Effector memory CD8-positive, alpha-beta T cell (primary cell): Measurements from ENCODE around the gene OVAAL.

Experiments
- ATAC-seq: fragments of 150-1000 bp; cut with Tn5 transposase; replicated peaks from 2 replicates; pipeline ENCODE4 v1.10.0; 2021; ENCODE audit warnings: mild to moderate bottlenecking, moderate library complexity
- DNase-seq, 3 experiments: peaks; one replicate each; pipeline ENCODE4 v3.0.0; 2021
- H3K27ac Mint-ChIP-seq, 2 donors: one replicate each; pipeline ENCODE4 v1.8.0; 2022; ENCODE audit warnings: mild to moderate bottlenecking in 2 of 2, mixed read lengths in 2 of 2, moderate library complexity in 2 of 2
- H3K27me3 Mint-ChIP-seq, 2 donors: one replicate each; pipeline ENCODE4 v1.8.0; 2022; ENCODE audit warnings: mixed read lengths in 2 of 2
- H3K36me3 Mint-ChIP-seq: one replicate; pipeline ENCODE4 v1.8.0; 2022; ENCODE audit warnings: mild to moderate bottlenecking, moderate library complexity, mixed read lengths; ENCODE audit not compliant: insufficient read depth
- H3K4me1 Mint-ChIP-seq, 2 donors: one replicate each; pipeline ENCODE4 v1.8.0; 2022; ENCODE audit warnings: low read depth in 2 of 2, mixed read lengths in 2 of 2
- H3K4me3 Mint-ChIP-seq, 2 donors: one replicate each; pipeline ENCODE4 v1.8.0; 2022; ENCODE audit warnings: mild to moderate bottlenecking in 2 of 2, mixed read lengths in 2 of 2, moderate library complexity in 2 of 2
- H3K9me3 Mint-ChIP-seq, 2 donors: one replicate each; pipeline ENCODE4 v1.8.0; 2022; ENCODE audit warnings: mixed read lengths in 2 of 2

Gene OVAAL

GRCh38 chr1:180590889-180591288 is 32.1 kb downstream of the OVAAL start:
- H3K9me3 Mint-ChIP-seq = no peaks in the 10 kb centered on the region
- no peak overlapping the region for H3K4me3 Mint-ChIP-seq
- ATAC-seq (no peak), DNase-seq (no peak)
- peaks cover 6 to 42% of the 10 kb centered on the region in 2 donors for H3K27me3 Mint-ChIP-seq
- H3K36me3 Mint-ChIP-seq = no peaks in the 10 kb centered on the region
- H3K27ac Mint-ChIP-seq = no peak overlapping the region
- no peaks in the 10 kb centered on the region for H3K4me1 Mint-ChIP-seq

GRCh38 chr1:180593382-180593781 is 34.6 kb downstream of the OVAAL start:
- Mint-ChIP-seq H3K36me3 (no peaks in the 10 kb centered on the region), H3K4me1 (no peaks in the 10 kb centered on the region), H3K9me3 (no peaks in the 10 kb centered on the region), H3K27ac (no peak overlapping the region), H3K27me3 (peaks cover 20 to 29% of the 10 kb centered on the region in 2 donors), H3K4me3 (no peak overlapping the region)
- DNase-seq (no peak), ATAC-seq (no peak)

GRCh38 chr1:180594723-180595122 is 36.0 kb downstream of the OVAAL start:
- Mint-ChIP-seq H3K27ac (no peak overlapping the region), H3K4me3 (no peak overlapping the region), H3K36me3 (no peaks in the 10 kb centered on the region), H3K4me1 (no peaks in the 10 kb centered on the region), H3K27me3 (peaks cover 20 to 29% of the 10 kb centered on the region in 2 donors), H3K9me3 (no peaks in the 10 kb centered on the region)
- DNase-seq = no peak
- ATAC-seq = no peak

GRCh38 chr1:180595966-180596365 is 37.2 kb downstream of the OVAAL start:
- no peak for ATAC-seq
- DNase-seq = no peak
- Mint-ChIP-seq H3K9me3 (no peaks in the 10 kb centered on the region), H3K27me3 (peaks cover 16 to 20% of the 10 kb centered on the region in 2 donors), H3K36me3 (no peaks in the 10 kb centered on the region), H3K4me1 (no peaks in the 10 kb centered on the region), H3K27ac (no peak overlapping the region), H3K4me3 (no peak overlapping the region)

- H3K36me3 Mint-ChIP-seq = no peaks in the 10 kb centered on the region
- H3K4me1 Mint-ChIP-seq = no peaks in the 10 kb centered on the region
- H3K9me3 Mint-ChIP-seq = no peaks in the 10 kb centered on the region
- H3K4me3 Mint-ChIP-seq = no peak overlapping the region
- H3K27ac Mint-ChIP-seq = no peak overlapping the region
- ATAC-seq (no peak), DNase-seq (no peak)
- peaks cover 12 to 20% of the 10 kb centered on the region in 2 donors for H3K27me3 Mint-ChIP-seq
These were observed 38.8 kb downstream of the OVAAL start for GRCh38 chr1:180597520-180597919.

- DNase-seq = no peak
These were observed 39.7 kb downstream of the OVAAL start for GRCh38 chr1:180598333-180598974.

GRCh38 chr1:180600343-180600742 is 41.6 kb downstream of the OVAAL start:
- Mint-ChIP-seq H3K27me3 (peaks cover 0 to 21% of the 10 kb centered on the region in 2 donors), H3K9me3 (no peaks in the 10 kb centered on the region), H3K36me3 (no peaks in the 10 kb centered on the region), H3K4me1 (no peaks in the 10 kb centered on the region), H3K27ac (no peak overlapping the region), H3K4me3 (no peak overlapping the region)
- ATAC-seq = no peak
- no peak for DNase-seq

More at GRCh38 chr1:180598333-180598974, 39.7 kb downstream of the OVAAL start:
- peaks cover 12 to 20% of the 10 kb centered on the region in 2 donors for H3K27me3 Mint-ChIP-seq
- ATAC-seq = no peak
- no peak overlapping the region for H3K4me3 Mint-ChIP-seq
- no peak overlapping the region for H3K27ac Mint-ChIP-seq
- H3K4me1 Mint-ChIP-seq = no peaks in the 10 kb centered on the region
- no peaks in the 10 kb centered on the region for H3K36me3 Mint-ChIP-seq
- H3K9me3 Mint-ChIP-seq = no peaks in the 10 kb centered on the region

DNA sequence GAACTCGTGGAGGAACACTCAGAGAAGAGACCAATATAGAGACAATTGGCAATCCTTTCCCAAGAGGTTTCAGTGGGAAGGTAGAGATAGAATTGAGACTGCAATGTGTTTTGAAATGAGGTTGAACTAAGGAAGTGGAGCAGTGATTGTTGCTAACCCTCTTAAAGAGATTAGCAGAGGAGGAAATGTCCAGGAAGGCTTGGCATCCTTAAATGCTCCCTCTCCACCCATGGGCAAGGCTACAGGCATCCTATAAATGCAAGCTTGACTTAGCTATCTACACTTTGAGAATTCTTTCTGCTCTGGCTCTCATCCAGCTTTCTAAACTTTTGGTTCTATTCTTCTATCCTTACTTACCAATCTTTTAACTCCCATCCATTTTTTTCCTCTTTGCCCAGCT is 42.7 kb downstream of the OVAAL start:
- Mint-ChIP-seq H3K27ac (no peak overlapping the region), H3K4me3 (no peak overlapping the region), H3K27me3 (peaks cover 0 to 19% of the 10 kb centered on the region in 2 donors), H3K36me3 (no peaks in the 10 kb centered on the region), H3K4me1 (no peaks in the 10 kb centered on the region), H3K9me3 (no peaks in the 10 kb centered on the region)
- ATAC-seq = no peak
- no peak for DNase-seq

DNA sequence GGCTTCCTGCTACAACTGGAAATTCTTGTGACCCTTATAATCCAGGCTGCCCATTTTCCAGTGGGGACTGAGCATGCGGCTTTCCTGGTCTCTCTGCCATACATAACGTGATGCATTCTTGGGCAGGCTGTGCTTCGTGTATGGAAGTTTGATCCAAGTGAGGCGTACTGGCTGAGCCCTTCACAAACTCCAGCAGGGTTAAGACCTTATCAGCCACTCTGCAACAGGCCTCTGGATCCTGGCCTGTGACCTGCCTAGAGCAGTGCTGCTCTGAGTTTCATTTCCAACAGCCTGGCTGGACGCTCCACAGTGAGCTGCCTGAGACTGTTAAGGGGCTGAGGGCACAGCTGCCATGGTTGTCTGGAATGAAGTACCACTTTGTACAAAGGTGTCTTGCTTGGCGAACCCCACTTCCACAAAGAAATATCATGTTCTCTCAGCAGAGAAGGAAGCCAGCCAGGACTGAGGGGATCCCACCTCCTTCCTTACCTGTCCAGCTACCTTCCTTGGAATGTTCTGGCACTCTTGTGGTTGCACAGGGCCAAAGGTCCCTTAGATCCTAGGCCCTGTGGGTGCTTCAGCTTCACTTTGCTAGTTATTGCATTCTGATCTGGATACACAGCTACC is 44.6 kb downstream of the OVAAL start:
- peaks cover 0 to 5% of the 10 kb centered on the region in 2 donors for H3K27me3 Mint-ChIP-seq
- no peak overlapping the region for H3K27ac Mint-ChIP-seq
- DNase-seq (no peak), ATAC-seq (no peak)
- H3K36me3 Mint-ChIP-seq = no peaks in the 10 kb centered on the region
- no peaks in the 10 kb centered on the region for H3K4me1 Mint-ChIP-seq
- no peak overlapping the region for H3K4me3 Mint-ChIP-seq
- no peaks in the 10 kb centered on the region for H3K9me3 Mint-ChIP-seq

- Mint-ChIP-seq H3K4me3 (no peak overlapping the region), H3K27me3 (peaks cover 0 to 5% of the 10 kb centered on the region in 2 donors), H3K27ac (no peak overlapping the region), H3K4me1 (no peaks in the 10 kb centered on the region), H3K9me3 (no peaks in the 10 kb centered on the region), H3K36me3 (no peaks in the 10 kb centered on the region)
- DNase-seq = no peak
- ATAC-seq = no peak
These were observed 45.1 kb downstream of the OVAAL start for GRCh38 chr1:180603850-180604226.

DNA sequence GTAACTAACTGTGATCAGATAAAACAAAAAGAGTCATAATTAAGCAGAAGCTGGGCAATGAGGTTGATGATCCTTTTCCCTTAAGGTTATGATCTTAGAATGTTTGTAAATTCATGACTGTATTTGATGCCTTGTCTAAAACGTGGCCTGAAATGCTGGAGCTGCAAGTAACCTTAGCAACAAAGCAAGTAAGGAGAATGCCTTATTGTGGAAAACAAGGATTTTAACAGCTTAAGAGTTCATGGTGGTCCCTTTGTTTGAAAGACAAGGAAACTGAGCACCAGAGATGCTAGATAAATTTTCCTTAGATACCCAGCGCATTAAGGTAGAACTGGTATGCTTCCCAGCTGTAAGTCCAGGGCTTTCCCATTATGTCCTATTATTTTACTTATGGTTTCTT is 47.4 kb downstream of the OVAAL start:
- no peak for DNase-seq
- H3K4me3 Mint-ChIP-seq = no peak overlapping the region

GRCh38 chr1:180609643-180610555 is 51.1 kb downstream of the OVAAL start:
- H3K4me3 Mint-ChIP-seq = no peak overlapping the region
- no peaks in the 10 kb centered on the region for H3K36me3 Mint-ChIP-seq
- H3K27me3 Mint-ChIP-seq = no peaks in the 10 kb centered on the region
- peaks cover 0 to 3% of the 10 kb centered on the region in 2 donors for H3K4me1 Mint-ChIP-seq
- ATAC-seq = no peak
- no peak for DNase-seq
- no peak overlapping the region for H3K27ac Mint-ChIP-seq
- H3K9me3 Mint-ChIP-seq = no peaks in the 10 kb centered on the region

More for the DNA sequence above, 47.4 kb downstream of the OVAAL start:
- ATAC-seq = no peak
- Mint-ChIP-seq H3K27me3 (peaks cover 0 to 5% of the 10 kb centered on the region in 2 donors), H3K4me1 (peaks cover 0 to 1% of the 10 kb centered on the region in 2 donors), H3K36me3 (no peaks in the 10 kb centered on the region), H3K27ac (no peak overlapping the region), H3K9me3 (no peaks in the 10 kb centered on the region)

DNA sequence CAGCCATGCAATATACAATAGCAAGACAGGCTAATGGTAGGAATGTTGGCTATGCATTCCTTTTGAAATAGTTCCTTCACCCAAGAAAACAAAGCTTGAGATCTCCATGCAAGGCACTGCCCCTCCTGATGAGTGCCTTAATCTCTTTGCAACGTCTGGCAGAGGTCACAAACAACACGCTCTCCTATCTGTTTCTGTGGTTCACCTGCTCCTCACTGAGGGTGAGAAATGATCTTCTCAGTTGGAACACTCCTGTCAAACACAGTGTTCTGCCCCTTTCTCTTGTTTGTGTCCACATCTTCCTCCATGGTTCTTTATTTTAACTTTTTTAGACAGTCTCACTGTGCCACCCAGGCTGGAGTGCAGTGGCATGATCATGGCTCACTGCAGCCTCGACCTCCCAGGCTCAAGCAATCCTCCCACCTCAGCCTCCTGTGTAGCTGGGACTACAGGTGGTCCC is 51.8 kb downstream of the OVAAL start:
- no peak for ATAC-seq
- no peaks in the 10 kb centered on the region for H3K27me3 Mint-ChIP-seq
- no peak overlapping the region for H3K4me3 Mint-ChIP-seq
- no peaks in the 10 kb centered on the region for H3K36me3 Mint-ChIP-seq
- H3K4me1 Mint-ChIP-seq = peaks cover 0 to 3% of the 10 kb centered on the region in 2 donors
- no peaks in the 10 kb centered on the region for H3K9me3 Mint-ChIP-seq
- H3K27ac Mint-ChIP-seq = no peak overlapping the region
- no peak for DNase-seq
